ENCODE measurements around the gene PLEKHA4.

GRCh38 chr19:48861313-48861712, 7.1 kb downstream of the PLEKHA4 start:
- TF ChIP-seq CTCF (IDR thresholded peaks at IDR 0.05) (no peak), EP300 (IDR thresholded peaks at IDR 0.05) (no peak)

Data from ovary (tissue), 3 donors.